Measurements from ENCODE around the gene TSC22D3.

GRCh38 chrX:107758231-107758766, 17.3 kb downstream of the TSC22D3 start:
- TF ChIP-seq EZH2 (IDR thresholded peaks at IDR 0.05; ENCODE audit: borderline replicate concordance, insufficient read depth, low read depth, low read length, poor library complexity, severe bottlenecking) = no peak
- TF ChIP-seq, protein P1, sequence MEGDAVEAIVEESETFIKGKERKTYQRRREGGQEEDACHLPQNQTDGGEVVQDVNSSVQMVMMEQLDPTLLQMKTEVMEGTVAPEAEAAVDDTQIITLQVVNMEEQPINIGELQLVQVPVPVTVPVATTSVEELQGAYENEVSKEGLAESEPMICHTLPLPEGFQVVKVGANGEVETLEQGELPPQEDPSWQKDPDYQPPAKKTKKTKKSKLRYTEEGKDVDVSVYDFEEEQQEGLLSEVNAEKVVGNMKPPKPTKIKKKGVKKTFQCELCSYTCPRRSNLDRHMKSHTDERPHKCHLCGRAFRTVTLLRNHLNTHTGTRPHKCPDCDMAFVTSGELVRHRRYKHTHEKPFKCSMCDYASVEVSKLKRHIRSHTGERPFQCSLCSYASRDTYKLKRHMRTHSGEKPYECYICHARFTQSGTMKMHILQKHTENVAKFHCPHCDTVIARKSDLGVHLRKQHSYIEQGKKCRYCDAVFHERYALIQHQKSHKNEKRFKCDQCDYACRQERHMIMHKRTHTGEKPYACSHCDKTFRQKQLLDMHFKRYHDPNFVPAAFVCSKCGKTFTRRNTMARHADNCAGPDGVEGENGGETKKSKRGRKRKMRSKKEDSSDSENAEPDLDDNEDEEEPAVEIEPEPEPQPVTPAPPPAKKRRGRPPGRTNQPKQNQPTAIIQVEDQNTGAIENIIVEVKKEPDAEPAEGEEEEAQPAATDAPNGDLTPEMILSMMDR (IDR thresholded peaks at IDR 0.05) = no peak
